ENCODE results near the gene CKMT1B. TPM values are rescaled to one million over a fixed set of nuclear protein-coding genes. Genes with fewer than 3 reads are reported as not detected.

Gene CKMT1B
- not detected in 2 replicates for total RNA-seq

DNA sequence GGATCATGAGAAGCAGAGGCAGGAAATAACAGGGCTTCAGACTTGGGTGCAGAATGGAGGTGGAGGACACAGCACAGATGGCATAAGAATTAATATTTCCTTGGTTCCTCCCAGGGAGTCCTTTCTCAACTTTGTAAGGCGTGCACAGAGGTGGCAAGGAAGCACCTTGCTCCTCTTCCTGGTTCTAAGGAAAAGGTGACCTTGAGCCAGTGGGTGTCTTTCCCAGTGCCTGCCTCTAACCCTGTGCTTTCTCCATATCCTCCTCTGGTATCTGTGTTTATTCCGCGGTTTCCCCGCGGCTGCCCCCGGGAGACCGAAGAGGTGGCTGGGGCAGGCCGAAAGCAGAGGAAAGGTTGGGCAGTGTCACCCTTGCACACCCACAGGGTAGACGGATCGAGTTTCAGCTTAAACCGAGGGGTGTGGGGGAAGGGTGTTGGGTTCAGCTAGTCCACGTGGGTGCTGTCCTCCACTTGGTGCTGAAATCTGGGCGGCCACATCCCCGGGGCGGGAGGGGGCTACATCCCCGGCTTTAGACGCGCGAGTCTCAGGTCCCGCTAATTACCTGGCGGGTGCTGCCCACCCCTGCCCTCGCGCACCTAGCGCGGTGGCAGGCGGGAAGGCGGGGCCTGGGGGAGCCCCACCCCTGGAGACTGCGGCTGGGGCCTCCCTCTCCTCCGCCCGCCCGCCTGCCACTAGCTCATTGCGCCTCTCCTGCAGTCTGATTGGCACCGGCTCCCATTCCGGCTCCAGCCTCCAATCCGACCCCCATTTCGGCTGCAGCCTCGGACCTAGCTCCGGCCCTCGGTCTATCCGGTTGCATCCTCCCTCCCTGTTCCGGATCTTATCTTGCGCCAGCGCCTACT, at the start of gene CKMT1B:
TSS of gene CKMT1B (plus strand) at position 700 of the 863 bp plus-strand sequence. CDS start 192 bp downstream, outside the sequence.

GRCh38 chr15:43589778-43590466, 3.9 kb upstream of the CKMT1B start, which contains the start of gene PPIP5K1:
Gene PPIP5K1, minus strand, starts transcription at chr15:43590208. Its CDS starts 5,704 bp downstream, at chr15:43584504.

GRCh38 chr15:43618700-43619099, 24.9 kb downstream of the CKMT1B start, which contains the start of gene STRC:
Gene STRC, minus strand, starts transcription at chr15:43618800. Its CDS starts 78 bp downstream, at chr15:43618722.

Other genes with a start within 250 kb of the CKMT1B start
- gene ZSCAN29, start 223.0 kb upstream of the CKMT1B start, total RNA-seq = 15.9 and 17.9 TPM in 2 replicates
- 6.5 and 8.5 TPM in 2 replicates for gene TUBGCP4, start 222.9 kb upstream of the CKMT1B start, total RNA-seq
- 81.7 and 84.2 TPM in 2 replicates for gene TP53BP1, start 100.9 kb upstream of the CKMT1B start, total RNA-seq
- 42.0 and 53.7 TPM in 2 replicates for gene MAP1A, start 76.4 kb upstream of the CKMT1B start, total RNA-seq
- gene PPIP5K1, start 3.8 kb upstream of the CKMT1B start, total RNA-seq = 21.8 and 23.3 TPM in 2 replicates
- 0.09 and 0.16 TPM in 2 replicates for gene STRC, start 24.8 kb downstream of the CKMT1B start, total RNA-seq
- 1.1 and 1.3 TPM in 2 replicates for gene CATSPER2, start 54.8 kb downstream of the CKMT1B start, total RNA-seq
- gene CKMT1A, start 99.8 kb downstream of the CKMT1B start, total RNA-seq = 0.16 and 0.26 TPM in 2 replicates
- gene PDIA3, start 152.4 kb downstream of the CKMT1B start, total RNA-seq = 77.9 and 95.7 TPM in 2 replicates
- 4.9 and 10.7 TPM in 2 replicates for gene ELL3, start 182.9 kb downstream of the CKMT1B start, total RNA-seq
- 316 and 469 TPM in 2 replicates for gene SERF2, start 198.3 kb downstream of the CKMT1B start, total RNA-seq
- gene SERINC4, start 206.2 kb downstream of the CKMT1B start, total RNA-seq = not detected in 2 replicates
- 5.5 and 11.0 TPM in 2 replicates for gene HYPK, start 206.6 kb downstream of the CKMT1B start, total RNA-seq
- 32.0 and 33.7 TPM in 2 replicates for gene MFAP1, start 230.7 kb downstream of the CKMT1B start, total RNA-seq
- gene WDR76, start 233.0 kb downstream of the CKMT1B start, total RNA-seq = 2.1 and 3.3 TPM in 2 replicates

All from bronchial smooth muscle cell (primary cell).